ENCODE measurements around the gene GPC5. TPM values are rescaled to one million over a fixed set of nuclear protein-coding genes. Genes with fewer than 3 reads are reported as not detected.

The GPC5 gene
- total and polyA plus RNA-seq, 11 donors: 0.14 to 2.9 (median 0.84) TPM; not detected in 1

DNA sequence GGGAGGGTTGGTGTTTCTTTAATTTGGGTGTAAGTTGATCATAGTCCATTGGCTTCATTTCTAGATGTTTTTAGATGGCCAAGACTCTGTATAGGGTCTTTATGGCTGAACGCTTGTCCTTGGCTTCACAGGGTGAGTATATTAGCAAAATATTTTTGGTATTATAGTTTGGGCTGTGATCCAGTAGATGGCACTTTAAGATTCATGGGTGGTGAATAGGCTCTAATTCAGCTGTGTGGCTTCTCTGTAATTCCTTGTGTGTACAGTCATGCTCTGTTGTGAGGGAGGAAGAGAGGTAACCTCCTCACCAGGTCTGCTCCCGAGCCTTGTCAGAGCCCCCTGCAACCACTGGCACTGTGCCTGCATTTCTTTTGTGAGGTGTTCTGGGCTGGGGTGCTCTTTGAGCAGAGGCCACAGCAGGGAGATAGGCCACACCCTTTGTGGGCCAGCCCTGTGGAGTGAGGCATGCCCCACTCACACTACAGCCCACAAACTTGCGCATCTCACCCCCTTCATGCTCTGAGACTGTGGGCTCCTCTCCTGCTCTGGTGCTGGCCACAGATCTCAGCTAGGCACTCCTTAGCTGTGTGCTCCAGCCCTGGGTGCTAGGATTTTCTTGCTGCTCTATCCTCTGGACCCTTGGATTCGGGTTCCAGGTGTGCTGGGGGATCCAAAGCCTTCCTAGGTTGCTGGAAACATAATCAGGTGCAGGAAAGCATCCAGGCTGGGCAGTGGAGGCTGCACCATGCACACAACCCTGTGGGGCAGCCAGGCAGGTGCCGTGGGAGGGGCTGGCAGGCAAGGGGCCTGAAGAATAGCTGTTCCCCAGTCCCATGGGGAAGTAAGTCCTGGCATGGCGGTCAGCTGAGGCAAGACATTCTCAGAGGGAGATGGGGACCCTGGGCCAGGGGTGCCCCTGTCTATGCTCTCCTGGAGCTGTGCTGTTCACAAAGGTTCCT is 193.9 kb downstream of the GPC5 start:
- H3K36me3 ChIP-seq: no peaks in the 10 kb centered on the region
- no peak overlapping the region for H3K27ac ChIP-seq
- H3K4me1 ChIP-seq: no peaks in the 10 kb centered on the region
- intact Hi-C loops (cut with DNase I): no loop called here
- H3K27me3 ChIP-seq: no peaks in the 10 kb centered on the region
- TF ChIP-seq, protein P1, sequence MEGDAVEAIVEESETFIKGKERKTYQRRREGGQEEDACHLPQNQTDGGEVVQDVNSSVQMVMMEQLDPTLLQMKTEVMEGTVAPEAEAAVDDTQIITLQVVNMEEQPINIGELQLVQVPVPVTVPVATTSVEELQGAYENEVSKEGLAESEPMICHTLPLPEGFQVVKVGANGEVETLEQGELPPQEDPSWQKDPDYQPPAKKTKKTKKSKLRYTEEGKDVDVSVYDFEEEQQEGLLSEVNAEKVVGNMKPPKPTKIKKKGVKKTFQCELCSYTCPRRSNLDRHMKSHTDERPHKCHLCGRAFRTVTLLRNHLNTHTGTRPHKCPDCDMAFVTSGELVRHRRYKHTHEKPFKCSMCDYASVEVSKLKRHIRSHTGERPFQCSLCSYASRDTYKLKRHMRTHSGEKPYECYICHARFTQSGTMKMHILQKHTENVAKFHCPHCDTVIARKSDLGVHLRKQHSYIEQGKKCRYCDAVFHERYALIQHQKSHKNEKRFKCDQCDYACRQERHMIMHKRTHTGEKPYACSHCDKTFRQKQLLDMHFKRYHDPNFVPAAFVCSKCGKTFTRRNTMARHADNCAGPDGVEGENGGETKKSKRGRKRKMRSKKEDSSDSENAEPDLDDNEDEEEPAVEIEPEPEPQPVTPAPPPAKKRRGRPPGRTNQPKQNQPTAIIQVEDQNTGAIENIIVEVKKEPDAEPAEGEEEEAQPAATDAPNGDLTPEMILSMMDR (IDR thresholded peaks at IDR 0.05): no peak
- TF ChIP-seq POLR2A (IDR thresholded peaks at IDR 0.05): no peak
- no peak for ATAC-seq
- no peak overlapping the region for H3K4me3 ChIP-seq
- DNase-seq: no peak
- H3K9me3 ChIP-seq: peaks cover 0 to 15% (median 0%) of the 10 kb centered on the region in 12 donors
- WGBS, 4 donors: 65 to 85% (median 75%) methylated on average over 4 to 6 of the region's 6 CpGs

DNA sequence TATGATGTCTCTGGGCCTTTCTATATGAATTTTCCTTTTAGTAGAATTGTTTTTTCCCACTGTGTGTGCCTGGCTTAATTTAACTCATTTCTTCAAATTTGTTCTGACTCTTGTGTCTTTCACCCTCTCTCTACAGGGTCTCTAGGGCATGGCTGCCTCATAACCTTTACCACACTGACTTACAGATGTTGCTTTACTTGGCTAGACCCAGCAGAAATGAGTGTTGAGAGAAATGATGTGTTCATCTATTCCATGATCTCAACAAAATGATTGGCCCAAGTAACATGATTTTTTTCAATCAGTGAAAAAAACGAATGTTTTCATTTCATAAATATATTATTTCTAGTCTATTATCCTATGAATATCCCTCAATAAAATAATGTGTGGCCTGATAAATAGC is 195.0 kb downstream of the GPC5 start:
- no peaks in the 10 kb centered on the region for H3K27me3 ChIP-seq
- peaks cover 0 to 15% (median 0%) of the 10 kb centered on the region in 12 donors for H3K9me3 ChIP-seq
- DNase-seq: no peak
- H3K4me1 ChIP-seq: no peaks in the 10 kb centered on the region
- intact Hi-C loops (cut with DNase I): no loop called here
- WGBS, 4 donors: 61 to 77% (median 73%) methylated on average over 1 of the region's 1 CpG
- ATAC-seq: no peak
- H3K36me3 ChIP-seq: no peaks in the 10 kb centered on the region
- H3K4me3 ChIP-seq: no peak overlapping the region
- TF ChIP-seq, protein P1 (IDR thresholded peaks at IDR 0.05): no peak
- TF ChIP-seq POLR2A (IDR thresholded peaks at IDR 0.05): no peak
- no peak overlapping the region for H3K27ac ChIP-seq

DNA sequence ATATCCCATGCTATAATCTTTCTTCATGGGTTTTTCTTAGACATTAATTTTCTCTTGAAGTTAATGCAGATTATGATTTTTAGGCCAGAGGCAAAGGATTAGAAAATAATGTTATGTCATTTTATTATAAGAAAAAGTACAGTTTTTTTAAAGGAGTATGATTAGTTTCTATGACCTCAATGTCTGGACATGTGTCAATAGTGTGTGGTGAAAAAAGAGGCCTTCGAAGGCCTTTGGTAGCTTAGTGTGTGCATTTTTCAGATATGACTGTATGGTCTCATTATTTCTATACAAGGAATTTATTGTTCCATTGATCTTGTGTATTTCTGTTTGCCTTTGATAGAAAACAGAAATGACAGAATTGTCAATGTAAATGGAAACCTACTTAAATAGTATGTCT is 195.6 kb downstream of the GPC5 start:
- no peaks in the 10 kb centered on the region for H3K4me1 ChIP-seq
- intact Hi-C loops (cut with DNase I): no loop called here
- H3K27me3 ChIP-seq: no peaks in the 10 kb centered on the region
- peaks cover 0 to 15% (median 0%) of the 10 kb centered on the region in 12 donors for H3K9me3 ChIP-seq
- 70 to 84% (median 75%) methylated on average over 1 of the region's 1 CpG for WGBS, 4 donors
- no peak overlapping the region for H3K4me3 ChIP-seq
- H3K27ac ChIP-seq: no peak overlapping the region
- TF ChIP-seq POLR2A (IDR thresholded peaks at IDR 0.05): no peak
- TF ChIP-seq, protein P1 (IDR thresholded peaks at IDR 0.05): no peak
- no peaks in the 10 kb centered on the region for H3K36me3 ChIP-seq
- DNase-seq (no peak), ATAC-seq (no peak)

DNA sequence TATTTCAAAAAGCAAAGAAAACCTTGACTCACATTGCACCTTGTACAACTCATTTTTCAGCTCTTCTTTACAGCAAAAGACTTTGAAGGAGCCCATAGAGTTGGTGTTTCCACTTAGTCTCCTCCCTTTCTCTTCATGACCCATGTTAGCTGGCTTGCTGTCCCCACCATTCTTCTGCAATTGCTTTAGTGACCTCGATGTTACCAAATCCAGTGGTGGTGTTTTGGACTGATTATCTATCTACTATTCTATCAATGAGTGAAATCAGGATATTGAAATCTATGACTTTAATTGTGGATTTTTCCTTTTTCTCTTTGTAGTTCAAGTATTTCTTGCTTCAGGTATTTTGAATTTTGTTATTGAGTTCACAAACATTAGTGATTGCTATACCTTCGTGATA is 197.3 kb downstream of the GPC5 start:
- Histone ChIP-seq H3K27me3 (no peaks in the 10 kb centered on the region), H3K9me3 (peaks cover 0 to 15% (median 0%) of the 10 kb centered on the region in 12 donors), H3K4me1 (no peaks in the 10 kb centered on the region), H3K27ac (no peak overlapping the region), H3K36me3 (no peaks in the 10 kb centered on the region), H3K4me3 (no peak overlapping the region)
- DNase-seq (no peak), ATAC-seq (no peak)
- intact Hi-C loops (cut with DNase I): no loop called here
- WGBS, 4 donors: 54 to 74% (median 65%) methylated on average over 2 of the region's 2 CpGs
- TF ChIP-seq, protein P1 (IDR thresholded peaks at IDR 0.05): no peak
- TF ChIP-seq POLR2A (IDR thresholded peaks at IDR 0.05): no peak
